HCT116 (cell line): ENCODE data around the gene FOXF1. TPM values are rescaled to one million over a fixed set of nuclear protein-coding genes. Genes with fewer than 3 reads are reported as not detected.

Experiments
- ATAC-seq: fragments of 200-7000 bp; cut with Tn5 transposase; 2 replicates; pipeline ENCODE4 v1.9.1; 2020; ENCODE audit warnings: mild to moderate bottlenecking, moderate library complexity
- BruUV-seq: library from RNA; stranded (reverse); fragments of 400-500 nt; replicated peaks from 2 replicates; lab custom pipeline; 2021; lab: Mats Ljungman, UMichigan
- CTCF ChIA-PET: fragments of 300-600 bp; sonication (Branson Sonifier 250); formaldehyde crosslinking; loops from one replicate; lab custom pipeline; 2021; ENCODE audit warnings: antibody characterized with exemption; lab: Charles Lee
- POLR2A ChIA-PET: fragments of 300-600, 350-600 bp; sonication (Branson Sonifier 250); formaldehyde crosslinking; loops from one replicate; lab custom pipeline; 2021; ENCODE audit warnings: antibody characterized with exemption; lab: Charles Lee
- RAD21 ChIA-PET, 2 experiments: fragments of 300-600 bp; sonication (Branson Sonifier 250); formaldehyde crosslinking; loops; one replicate each; lab custom pipeline; 2023; ENCODE audit warnings: low total read pairs in 2 of 2; ENCODE audit not compliant: uncharacterized antibody in 2 of 2, unreplicated experiment in 2 of 2, low non-redundant PET in 1 of 2; lab: Charles Lee
- DNase-seq: peaks from one replicate; pipeline ENCODE4 v3.0.0-alpha.2; 2010; ENCODE audit warnings: low read depth, low spot score
- H2AFZ ChIP-seq: fragments of 200-600 bp; shearing (Covaris generic), sonication (generic); 2 replicates; pipeline ENCODE4 v1.6.1; 2017; ENCODE audit warnings: low read depth, mixed run types, mixed read lengths, antibody characterized with exemption, low read length; ENCODE audit not compliant: poor library complexity, severe bottlenecking
- H3K27ac ChIP-seq: 2 replicates; pipeline ENCODE4 v1.5.1; 2012; ENCODE audit warnings: low read depth, low read length
- H3K27me3 ChIP-seq: fragments of 200-600 bp; sonication (generic); 2 replicates; pipeline ENCODE4 v1.6.1; 2016; ENCODE audit warnings: mixed run types, low read length, mixed read lengths; ENCODE audit not compliant: insufficient read depth
- H3K36me3 ChIP-seq, 2 experiments: fragments of 200-500 bp in 1 of 2; fragments of 200-600 bp in 1 of 2; sonication (Bioruptor generic) in 1 of 2; sonication (generic) in 1 of 2; 2 replicates each; pipeline versions ENCODE4 v1.5.1 to v1.6.1; 2014 to 2016; ENCODE audit warnings: low read length in 2 of 2, inconsistent platforms in 1 of 2, mixed read lengths in 1 of 2, mixed run types in 1 of 2; ENCODE audit not compliant: insufficient read depth in 2 of 2, control insufficient read depth in 1 of 2
- H3K4me1 ChIP-seq, 2 experiments: fragments of 200-600 bp in 1 of 2; sonication (generic) in 1 of 2; 2 replicates each; pipeline versions ENCODE4 v1.5.1 to v1.6.1; 2012 to 2017; ENCODE audit warnings: low read length in 2 of 2, inconsistent platforms in 1 of 2, mild to moderate bottlenecking in 1 of 2, mixed read lengths in 1 of 2, mixed run types in 1 of 2, moderate library complexity in 1 of 2; ENCODE audit not compliant: insufficient read depth in 2 of 2, control insufficient read depth in 1 of 2
- H3K4me2 ChIP-seq: fragments of 200-600 bp; sonication (generic); 2 replicates; pipeline ENCODE4 v1.6.1; 2017; ENCODE audit warnings: mixed run types, low read length, mixed read lengths
- H3K4me3 ChIP-seq, 2 experiments: fragments of 200-600 bp in 1 of 2; sonication (generic) in 1 of 2; replicated peaks in 1 of 2; 2 replicates each; pipeline ENCODE4 v1.5.1; 2011 to 2016; ENCODE audit warnings: low read length in 2 of 2, control low read depth in 1 of 2, low read depth in 1 of 2, mild to moderate bottlenecking in 1 of 2, mixed read lengths in 1 of 2, mixed run types in 1 of 2
- H3K79me2 ChIP-seq: fragments of 200-600 bp; sonication (generic); 2 replicates; pipeline ENCODE4 v1.6.1; 2017; ENCODE audit warnings: mild to moderate bottlenecking, mixed run types, low read length, moderate library complexity, mixed read lengths; ENCODE audit not compliant: insufficient read depth
- H3K9ac ChIP-seq: fragments of 200-600 bp; sonication (generic); 2 replicates; pipeline ENCODE4 v1.6.1; 2016; ENCODE audit warnings: low read length, mixed read lengths
- H3K9me2 ChIP-seq: fragments of 200-600 bp; sonication (generic), shearing (Covaris generic); 2 replicates; pipeline ENCODE4 v1.6.1; 2017; ENCODE audit warnings: mixed run types, mild to moderate bottlenecking, moderate library complexity; ENCODE audit not compliant: insufficient read depth
- H3K9me3 ChIP-seq, 2 experiments: fragments of 200-500 bp in 1 of 2; fragments of 200-600 bp in 1 of 2; sonication (Bioruptor generic) in 1 of 2; sonication (generic) in 1 of 2; 2 replicates each; pipeline ENCODE4 v1.6.1; 2014 to 2017; ENCODE audit warnings: low read length in 2 of 2, mixed read lengths in 2 of 2, inconsistent platforms in 1 of 2, low read depth in 1 of 2, mild to moderate bottlenecking in 1 of 2, mixed run types in 1 of 2, moderate library complexity in 1 of 2; ENCODE audit not compliant: control insufficient read depth in 1 of 2, insufficient read depth in 1 of 2
- H4K20me1 ChIP-seq: fragments of 200-600 bp; sonication (generic), shearing (Covaris generic); 2 replicates; pipeline ENCODE4 v1.6.1; 2017; ENCODE audit warnings: mixed run types, mild to moderate bottlenecking, moderate library complexity; ENCODE audit not compliant: insufficient read depth
- ATF3 ChIP-seq: IDR thresholded peaks from 2 replicates; pipeline ENCODE4 v1.6.1; 2012
- CBX3 ChIP-seq: IDR thresholded peaks from 2 replicates; pipeline ENCODE4 v1.6.1; 2012; ENCODE audit warnings: low read depth
- CEBPB ChIP-seq: IDR thresholded peaks from 2 replicates; pipeline ENCODE4 v1.6.1; 2012; ENCODE audit warnings: low read depth
- CTCF ChIP-seq, 3 experiments: fragments of 200-600 bp in 1 of 3; sonication (generic) in 1 of 3; IDR thresholded peaks in 2 of 3; conservative IDR thresholded peaks in 1 of 3; 2 replicates each; pipeline ENCODE4 v1.5.1; 2012 to 2017; ENCODE audit warnings: low read depth in 2 of 3, low read length in 2 of 3, antibody characterized with exemption in 1 of 3, borderline replicate concordance in 1 of 3, control low read depth in 1 of 3, mild to moderate bottlenecking in 1 of 3, mixed read lengths in 1 of 3, mixed run types in 1 of 3, moderate library complexity in 1 of 3; ENCODE audit not compliant: insufficient read depth in 1 of 3
- EZH2 ChIP-seq: fragments of 200-600 bp; sonication (generic); IDR thresholded peaks from 2 replicates; pipeline ENCODE4 v1.6.1; 2017; ENCODE audit warnings: antibody characterized with exemption, mixed run types
- JUND ChIP-seq: IDR thresholded peaks from 2 replicates; pipeline ENCODE4 v1.6.1; 2012
- POLR2AphosphoS5 ChIP-seq: IDR thresholded peaks from 2 replicates; pipeline ENCODE4 v1.6.1; 2011; ENCODE audit warnings: mild to moderate bottlenecking, low read depth, low read length, moderate library complexity
- SP1 ChIP-seq: IDR thresholded peaks from 2 replicates; pipeline ENCODE4 v1.6.1; 2012; ENCODE audit warnings: low read depth
- YY1 ChIP-seq: IDR thresholded peaks from 2 replicates; pipeline ENCODE4 v1.6.1; 2011; ENCODE audit warnings: low read length, low read depth, moderate library complexity, mild to moderate bottlenecking; ENCODE audit not compliant: insufficient replicate concordance; ENCODE audit errors: extremely low read depth
- ZBTB33 ChIP-seq: IDR thresholded peaks from 2 replicates; pipeline ENCODE4 v1.6.1; 2011; ENCODE audit warnings: mild to moderate bottlenecking, low read length, moderate library complexity; ENCODE audit not compliant: insufficient replicate concordance; ENCODE audit errors: extremely low read depth
- intact Hi-C: fragments of 100-400 bp; cut with micrococcal nuclease; formaldehyde crosslinking; loops from 2 replicates; pipeline ENCODE4 v1.10.0; 2022
- total RNA-seq: library from RNA; stranded (reverse); gene quantifications from one replicate; pipeline ENCODE4 v1.2.1, GENCODE V29; 2021; ENCODE audit not compliant: unreplicated experiment

The FOXF1 gene
- total RNA-seq, 1 experiment from 2014 or later, result 2.4 TPM

- Histone ChIP-seq H3K27ac (no peak overlapping the region), H3K79me2 (no peaks in the 10 kb centered on the region), H3K4me2 (no peak overlapping the region), H3K9ac (no peak overlapping the region), H3K9me2 (no peaks in the 10 kb centered on the region), H2AFZ (no peak overlapping the region), H3K4me1 (no peaks in the 10 kb centered on the region), H3K36me3 (peaks cover 27 to 39% of the 10 kb centered on the region in 2 experiments; a peak in 3 of 4 replicates), H3K9me3 (no peaks in the 10 kb centered on the region), H3K27me3 (no peaks in the 10 kb centered on the region), H4K20me1 (no peaks in the 10 kb centered on the region), H3K4me3 (no peak overlapping the region)
- intact Hi-C loops, result no loop called here
- no peak for ATAC-seq
- no TSS peak for BruUV-seq
- POLR2A ChIA-PET, result no interaction called here
- TF ChIP-seq EZH2 (no peak), CBX3 (no peak), ZBTB33 (no peak), JUND (no peak), ATF3 (no peak), POLR2AphosphoS5 (no peak), YY1 (no peak), SP1 (no peak)
- no peak for DNase-seq
- RAD21 ChIA-PET, result no interaction called here
- CTCF ChIA-PET, result no interaction called here
Measured at GRCh38 chr16:86546638-86547013, 36.3 kb downstream of the FOXF1 start.

- Histone ChIP-seq H3K9me2 (no peaks in the 10 kb centered on the region), H3K9me3 (no peaks in the 10 kb centered on the region), H3K27me3 (no peaks in the 10 kb centered on the region), H3K9ac (no peak overlapping the region), H3K27ac (no peak overlapping the region), H3K4me3 (no peak overlapping the region), H2AFZ (no peak overlapping the region), H3K4me2 (no peak overlapping the region), H3K79me2 (no peaks in the 10 kb centered on the region), H3K4me1 (no peaks in the 10 kb centered on the region), H3K36me3 (peaks cover 25 to 43% of the 10 kb centered on the region in 2 experiments; a peak in 3 of 4 replicates), H4K20me1 (no peaks in the 10 kb centered on the region)
- ATAC-seq, result no peak
- intact Hi-C loops, result no loop called here
- POLR2A ChIA-PET, result no interaction called here
- CTCF ChIA-PET, result no interaction called here
- no TSS peak for BruUV-seq
- no peak for DNase-seq
- RAD21 ChIA-PET, result no interaction called here
- TF ChIP-seq CTCF (IDR thresholded peaks at IDR 0.05 in 2 of 3, conservative IDR thresholded peaks at IDR 0.05 in 1 of 3; ENCODE audit: borderline replicate concordance in 1 of 3, insufficient read depth in 1 of 3, low read depth in 2 of 3, low read length in 2 of 3) (no peak), CEBPB (no peak)
Measured at GRCh38 chr16:86547286-86547685, 37.0 kb downstream of the FOXF1 start.
